HepG2 (cell line): Measurements from ENCODE around the gene GRAMD1A. TPM values are rescaled to one million over a fixed set of nuclear protein-coding genes. Genes with fewer than 3 reads are reported as not detected.
A peak's percentile ranks its signal among the peaks of the same experiment; 100 is the strongest.

Experiments
- CSRNP1 ChIP-seq: sonication (generic); formaldehyde crosslinking; IDR thresholded peaks from 2 replicates; pipeline ENCODE4 v1.8.1; 2023; ENCODE audit warnings: mild to moderate bottlenecking, missing genetic modification reagents
- HOXD1 ChIP-seq: sonication (generic); formaldehyde crosslinking; IDR thresholded peaks from 2 replicates; pipeline ENCODE4 v1.5.0; 2020; ENCODE audit warnings: missing genetic modification reagents
- KDM6A ChIP-seq: IDR thresholded peaks from 2 replicates; pipeline ENCODE4 v1.6.1; 2016; ENCODE audit warnings: low read depth
- PREB ChIP-seq: sonication (generic); formaldehyde crosslinking; IDR thresholded peaks from 2 replicates; pipeline ENCODE4 v1.4.0; 2020; ENCODE audit warnings: missing genetic modification reagents
- RFX5 ChIP-seq: IDR thresholded peaks from 2 replicates; pipeline ENCODE4 v1.6.1; 2011; ENCODE audit warnings: low read depth, low read length, improper control_type of control experiment
- SALL1 ChIP-seq: sonication (generic); formaldehyde crosslinking; IDR thresholded peaks from 2 replicates; pipeline ENCODE4 v1.8.0; 2022; ENCODE audit warnings: mild to moderate bottlenecking, missing genetic modification reagents
- SP5 ChIP-seq: IDR thresholded peaks from 2 replicates; pipeline ENCODE4 v1.6.1; 2016; ENCODE audit warnings: low read depth, borderline replicate concordance
- TBX2 ChIP-seq: sonication (generic); formaldehyde crosslinking; IDR thresholded peaks from 2 replicates; pipeline ENCODE4 v1.5.0; 2020; ENCODE audit warnings: missing genetic modification reagents, mild to moderate bottlenecking, borderline replicate concordance
- TEAD2 ChIP-seq: sonication (generic); formaldehyde crosslinking; IDR thresholded peaks from 2 replicates; pipeline ENCODE4 v1.9.0; 2021; ENCODE audit warnings: missing genetic modification reagents
- TFAP4 ChIP-seq: sonication (generic); IDR thresholded peaks from 2 replicates; pipeline ENCODE4 v1.6.1; 2016; ENCODE audit warnings: low read depth, borderline replicate concordance
- ZEB1 ChIP-seq: IDR thresholded peaks from 2 replicates; pipeline ENCODE4 v1.6.1; 2012; ENCODE audit warnings: mild to moderate bottlenecking, low read depth, inconsistent platforms; ENCODE audit not compliant: insufficient replicate concordance
- ZKSCAN8 ChIP-seq: IDR thresholded peaks from 2 replicates; pipeline ENCODE4 v1.6.1; 2016; ENCODE audit warnings: borderline replicate concordance, missing genetic modification reagents, missing compliant biosample characterization
- ZMAT3 ChIP-seq: sonication (generic); formaldehyde crosslinking; conservative IDR thresholded peaks from 2 replicates; pipeline ENCODE4 v1.7.0; 2021; ENCODE audit warnings: missing genetic modification reagents
- ZNF142 ChIP-seq: sonication (generic); formaldehyde crosslinking; IDR thresholded peaks from 2 replicates; pipeline ENCODE4 v1.4.0; 2020; ENCODE audit warnings: missing genetic modification reagents
- ZNF451 ChIP-seq: sonication (generic); formaldehyde crosslinking; IDR thresholded peaks from 2 replicates; pipeline ENCODE4 v1.5.0; 2020; ENCODE audit warnings: mild to moderate bottlenecking, missing genetic modification reagents
- ZNF710 ChIP-seq: sonication (generic); formaldehyde crosslinking; IDR thresholded peaks from 2 replicates; pipeline ENCODE4 v1.5.0; 2020; ENCODE audit warnings: mild to moderate bottlenecking, missing genetic modification reagents, borderline replicate concordance
- ZNF792 ChIP-seq: IDR thresholded peaks from 2 replicates; pipeline ENCODE4 v1.6.1; 2016
- polyA plus RNA-seq, 8 experiments: library from polyadenylated mRNA; depleted of rRNA in 3 of 8; stranded (reverse) in 7 of 8; unstranded in 1 of 8; fragments of >200 nt; fragmentation: Illumina TruSeq in 4 of 8; extraction: Trizol in 4 of 8; gene quantifications; 2 replicates each; pipeline versions ENCODE4 v1.2.1 to v1.2.3, GENCODE V29; 2011 to 2016; ENCODE audit warnings: low read depth in 4 of 8, missing spikeins in 1 of 8, mixed read lengths in 1 of 8; ENCODE audit not compliant: insufficient read depth in 1 of 8
- total RNA-seq, 5 experiments: library from RNA; depleted of rRNA; stranded (reverse); fragments of >200 nt; fragmentation: Illumina TruSeq; extraction: Trizol; gene quantifications; 2 replicates each; pipeline ENCODE4 v1.2.3, GENCODE V29; 2016; ENCODE audit warnings: low read depth in 1 of 5

Gene GRAMD1A
- total and polyA plus RNA-seq, 2 of the 13 experiments (the other 11 are each of a cell fraction or from before 2014, with no cell fraction given): 14.7 to 181 TPM

GRCh38 chr19:34963573-34964406 is 36.3 kb upstream of the GRAMD1A start, which contains the start of gene ZNF792 (continued):
- TF ChIP-seq TFAP4 (peak; percentile 16; the same call in 1 of the 2 replicates), KDM6A (CRISPR knock-in tag) (no peak), TBX2 (peak; percentile 69; the same call in 1 of the 2 replicates), ZNF451 (no peak), ZEB1 (no peak), PREB (CRISPR knock-in tag) (no peak), ZNF142 (peak; percentile 30; the same call in 1 of the 2 replicates), ZNF792 (CRISPR knock-in tag) (peak; percentile 75; the same call in 1 of the 2 replicates), HOXD1 (CRISPR knock-in tag) (0 out of 2 replicates have a peak, but pooled peaks have one; percentile 6), SALL1 (CRISPR knock-in tag) (peak; percentile 54; the same call in 1 of the 2 replicates), RFX5 (no peak), ZKSCAN8 (CRISPR knock-in tag) (no peak), ZNF710 (CRISPR knock-in tag) (no peak; the same call in 1 of the 2 replicates), ZMAT3 (CRISPR knock-in tag) (peak; percentile 62), SP5 (CRISPR knock-in tag) (no peak), TEAD2 (CRISPR knock-in tag) (no peak), CSRNP1 (CRISPR knock-in tag) (peak; percentile 33; the same call in 1 of the 2 replicates)
